IMR-90 (cell line): Measurements from ENCODE around the gene HSPA12A. TPM values are rescaled to one million over a fixed set of nuclear protein-coding genes. Genes with fewer than 3 reads are reported as not detected.

Experiments used
- ATAC-seq: fragments of 200-7000 bp; cut with Tn5 transposase; 2 replicates; pipeline ENCODE4 v1.9.1; 2020; ENCODE audit warnings: low read depth, mild to moderate bottlenecking, moderate library complexity
- BruUV-seq: library from RNA; stranded (reverse); fragments of 400-500 nt; replicated peaks from 2 replicates; lab custom pipeline; 2021; lab: Mats Ljungman, UMichigan
- CTCF ChIA-PET: fragments of 300-600 bp; formaldehyde crosslinking; extraction: SDS; loops from one replicate; lab custom pipeline; 2021; ENCODE audit warnings: antibody characterized with exemption; lab: Yijun Ruan, JAX
- POLR2A ChIA-PET: fragments of 300-600 bp; sonication (Branson Sonifier 250); formaldehyde crosslinking; loops from one replicate; lab custom pipeline; 2022; ENCODE audit warnings: antibody characterized with exemption; ENCODE audit not compliant: unreplicated experiment; lab: Charles Lee
- DNase-seq: peaks from one replicate; pipeline ENCODE4 v3.0.0; 2013
- H2AFZ ChIP-seq: replicated peaks from 2 replicates; pipeline ENCODE3; 2013; ENCODE audit warnings: low read length, mild to moderate bottlenecking; ENCODE audit not compliant: poor library complexity
- H2AK5ac ChIP-seq: 2 replicates; pipeline ENCODE4 v1.6.1; 2013; ENCODE audit warnings: low read depth, low read length, inconsistent platforms
- H2AK9ac ChIP-seq: replicated peaks from 2 replicates; pipeline ENCODE3; 2013; ENCODE audit warnings: mild to moderate bottlenecking, low read depth, low read length, moderate library complexity; ENCODE audit not compliant: poor library complexity
- H2BK120ac ChIP-seq: 2 replicates; pipeline ENCODE4 v1.6.1; 2013; ENCODE audit warnings: low read depth, low read length, inconsistent platforms
- H2BK15ac ChIP-seq: 3 replicates; pipeline ENCODE4 v1.6.1; 2013; ENCODE audit warnings: low read depth, low read length, inconsistent platforms
- H2BK20ac ChIP-seq: 2 replicates; pipeline ENCODE4 v1.6.1; 2013; ENCODE audit warnings: low read depth, mild to moderate bottlenecking, inconsistent platforms, low read length, moderate library complexity
- H2BK5ac ChIP-seq: 2 replicates; pipeline ENCODE4 v1.6.1; 2013; ENCODE audit warnings: mild to moderate bottlenecking, low read depth, low read length, inconsistent platforms; ENCODE audit not compliant: poor library complexity, severe bottlenecking
- H3K14ac ChIP-seq: replicated peaks from 2 replicates; pipeline ENCODE4 v1.6.1; 2013; ENCODE audit warnings: low read depth, low read length, inconsistent platforms
- H3K18ac ChIP-seq: 2 replicates; pipeline ENCODE4 v1.6.1; 2013; ENCODE audit warnings: low read depth, low read length, control low read depth
- H3K23ac ChIP-seq: 2 replicates; pipeline ENCODE4 v1.6.1; 2013; ENCODE audit warnings: low read depth, low read length, inconsistent platforms
- H3K27ac ChIP-seq: 2 replicates; pipeline ENCODE4 v1.5.1; 2013; ENCODE audit warnings: mild to moderate bottlenecking, control low read depth, low read length; ENCODE audit not compliant: insufficient read depth
- H3K27me3 ChIP-seq: 2 replicates; pipeline ENCODE4 v1.6.1; 2013; ENCODE audit warnings: low read length; ENCODE audit not compliant: control insufficient read depth, insufficient read depth
- H3K36me3 ChIP-seq: 2 replicates; pipeline ENCODE4 v1.6.1; 2013; ENCODE audit warnings: low read length, mixed read lengths; ENCODE audit not compliant: control insufficient read depth, insufficient read depth
- H3K4ac ChIP-seq: 2 replicates; pipeline ENCODE4 v1.6.1; 2013; ENCODE audit warnings: low read depth, low read length, inconsistent platforms
- H3K4me1 ChIP-seq: 2 replicates; pipeline ENCODE4 v1.6.1; 2013; ENCODE audit warnings: low read length, mixed read lengths; ENCODE audit not compliant: control insufficient read depth, insufficient read depth
- H3K4me2 ChIP-seq: 2 replicates; pipeline ENCODE4 v1.6.1; 2013; ENCODE audit warnings: low read depth, mild to moderate bottlenecking, control low read depth, low read length, moderate library complexity
- H3K4me3 ChIP-seq: 2 replicates; pipeline ENCODE4 v1.5.1; 2013; ENCODE audit warnings: low read depth, mild to moderate bottlenecking, control low read depth, low read length, moderate library complexity; ENCODE audit not compliant: insufficient read depth
- H3K56ac ChIP-seq: 2 replicates; pipeline ENCODE4 v1.6.1; 2013; ENCODE audit warnings: low read length, inconsistent platforms; ENCODE audit not compliant: insufficient read depth; ENCODE audit errors: extremely low read depth
- H3K79me1 ChIP-seq, 2 experiments: 2 replicates each; pipeline ENCODE4 v1.6.1; 2013; ENCODE audit warnings: low read length in 2 of 2, inconsistent platforms in 1 of 2, low read depth in 1 of 2
- H3K9ac ChIP-seq: 2 replicates; pipeline ENCODE4 v1.6.1; 2013; ENCODE audit warnings: low read depth, low read length, control low read depth
- H3K9me1 ChIP-seq: 2 replicates; pipeline ENCODE4 v1.6.1; 2013; ENCODE audit warnings: low read length, inconsistent platforms; ENCODE audit not compliant: insufficient read depth
- H3K9me3 ChIP-seq: 2 replicates; pipeline ENCODE4 v1.6.1; 2013; ENCODE audit warnings: low read length; ENCODE audit not compliant: control insufficient read depth, insufficient read depth
- H4K20me1 ChIP-seq: 2 replicates; pipeline ENCODE4 v1.6.1; 2013; ENCODE audit warnings: low read length, inconsistent platforms; ENCODE audit not compliant: insufficient read depth
- H4K5ac ChIP-seq: 2 replicates; pipeline ENCODE4 v1.6.1; 2013; ENCODE audit warnings: mild to moderate bottlenecking, low read depth, low read length, control low read depth
- H4K8ac ChIP-seq, 2 experiments: 2 replicates each; pipeline ENCODE4 v1.6.1; 2013; ENCODE audit warnings: low read depth in 2 of 2, low read length in 2 of 2, control low read depth in 1 of 2, inconsistent platforms in 1 of 2
- H4K91ac ChIP-seq: 2 replicates; pipeline ENCODE4 v1.6.1; 2013; ENCODE audit warnings: low read depth, low read length, inconsistent platforms; ENCODE audit not compliant: insufficient read depth
- BHLHE40 ChIP-seq: fragments of 150-350 bp; IDR thresholded peaks from 2 replicates; pipeline ENCODE4 v1.6.1; 2016; ENCODE audit warnings: mild to moderate bottlenecking, low read depth, low read length
- FOS ChIP-seq: fragments of 150-350 bp; IDR thresholded peaks from 2 replicates; pipeline ENCODE4 v1.6.1; 2016; ENCODE audit warnings: low read depth, low read length
- MAFK ChIP-seq: IDR thresholded peaks from 2 replicates; pipeline ENCODE4 v1.6.1; 2012; ENCODE audit warnings: low read depth, low read length, improper control_type of control experiment
- MAZ ChIP-seq: IDR thresholded peaks from 2 replicates; pipeline ENCODE4 v1.6.1; 2012; ENCODE audit warnings: low read depth, mild to moderate bottlenecking, low read length, improper control_type of control experiment, moderate library complexity, borderline replicate concordance
- MXI1 ChIP-seq: IDR thresholded peaks from 2 replicates; pipeline ENCODE4 v1.6.1; 2012; ENCODE audit warnings: low read depth, mild to moderate bottlenecking, low read length, moderate library complexity, borderline replicate concordance
- NFE2L2 ChIP-seq: fragments of 150-350 bp; IDR thresholded peaks from 2 replicates; pipeline ENCODE4 v1.6.1; 2016; ENCODE audit warnings: low read depth, mild to moderate bottlenecking, low read length
- POLR2A ChIP-seq: IDR thresholded peaks from 2 replicates; pipeline ENCODE4 v1.6.1; 2012; ENCODE audit warnings: mild to moderate bottlenecking, low read depth, low read length
- RAD21 ChIP-seq: IDR thresholded peaks from 2 replicates; pipeline ENCODE4 v1.6.1; 2012; ENCODE audit warnings: low read length, improper control_type of control experiment
- RFX5 ChIP-seq: IDR thresholded peaks from 2 replicates; pipeline ENCODE4 v1.8.0; 2012; ENCODE audit warnings: low read depth, mild to moderate bottlenecking, low read length, moderate library complexity
- SMC3 ChIP-seq: fragments of 150-350 bp; IDR thresholded peaks from 2 replicates; pipeline ENCODE4 v1.6.1; 2016; ENCODE audit warnings: low read depth, mild to moderate bottlenecking, antibody characterized with exemption, low read length, moderate library complexity
- WGBS, 2 experiments: methylation state at CpG; one replicate each; pipeline versions ENCODE4 v1.1.5 to v1.1.7; 2013; ENCODE audit warnings: missing lambda C conversion rate in 2 of 2; ENCODE audit not compliant: insufficient read length in 1 of 2; ENCODE audit errors: extremely low coverage in 2 of 2; 5-methylcytosine and 5-hydroxymethylcytosine counted together
- dilution Hi-C: fragments of 300-500 bp; cut with HindIII; formaldehyde crosslinking; loops from one replicate; pipeline ENCODE4 v1.14.3; 2018; ENCODE audit warnings: low sequenced_read_pairs; ENCODE audit not compliant: unreplicated experiment
- in situ Hi-C: fragments of 300-500 bp; cut with MboI; formaldehyde crosslinking; loops from 3 replicates; pipeline ENCODE4 v1.14.3; 2019; ENCODE audit warnings: low sequenced_read_pairs, inconsistent platforms, mixed read lengths
- intact Hi-C: fragments of 100-400 bp; cut with micrococcal nuclease; formaldehyde crosslinking; loops from 2 replicates; pipeline ENCODE4 v1.10.0; 2022
- polyA plus RNA-seq, 3 experiments: library from polyadenylated mRNA; depleted of rRNA; stranded (reverse); fragments of >200 nt; gene quantifications; 2 replicates each; pipeline ENCODE4 v1.2.3, GENCODE V29; 2012; ENCODE audit warnings: low replicate concordance in 1 of 3
- total RNA-seq: library from RNA; depleted of rRNA; stranded (reverse); fragments of >200 nt; gene quantifications from 2 replicates; pipeline ENCODE4 v1.2.3, GENCODE V29; 2012
- TF ChIP-seq, protein P1 (sequence below): conservative IDR thresholded peaks from 2 replicates; pipeline ENCODE4 v1.5.1; 2012; ENCODE audit warnings: mild to moderate bottlenecking, low read depth, low read length, improper control_type of control experiment
- TF ChIP-seq, protein P2 (sequence below): fragments of 150-350 bp; IDR thresholded peaks from 2 replicates; pipeline ENCODE4 v1.6.1; 2016; ENCODE audit warnings: low read depth, mild to moderate bottlenecking, low read length, moderate library complexity, borderline replicate concordance
- TF ChIP-seq, protein P3 (sequence below): fragments of 150-350 bp; IDR thresholded peaks from 2 replicates; pipeline ENCODE4 v1.6.1; 2017; ENCODE audit warnings: mild to moderate bottlenecking, antibody characterized with exemption, low read length, low read depth

Gene HSPA12A
- total and polyA plus RNA-seq, 2 of the 4 experiments (the other 2 are of a cell fraction) = 16.1 to 16.7 TPM

DNA sequence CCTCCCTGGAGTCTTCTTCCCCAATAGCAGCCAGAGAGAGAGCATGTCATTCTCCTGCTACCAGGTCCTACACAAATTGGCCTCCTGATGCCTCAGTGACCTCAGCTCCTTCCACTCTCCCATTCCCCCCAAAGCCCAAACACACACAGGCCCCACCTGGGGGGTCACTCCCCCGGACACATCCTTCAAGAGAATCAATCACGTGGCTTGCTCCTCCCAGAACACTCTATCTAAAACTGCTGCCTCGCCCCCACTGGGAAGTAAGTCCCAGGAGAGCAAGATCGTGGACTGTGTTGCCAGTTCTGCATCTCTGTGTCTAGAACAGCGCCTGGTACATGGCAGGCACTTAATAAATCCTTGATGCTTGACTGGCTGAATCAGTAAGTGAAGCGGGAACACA lies 2.5 kb upstream of the HSPA12A start:
- no peaks in the 10 kb centered on the region for H3K36me3 ChIP-seq
- no peak overlapping the region for H3K56ac ChIP-seq
- ATAC-seq (no peak), DNase-seq (no peak)
- peaks cover 11 to 19% of the 10 kb centered on the region in 2 experiments; a peak in 3 of 4 replicates for H3K79me1 ChIP-seq
- no peak overlapping the region for H3K4me2 ChIP-seq
- H3K4me1 ChIP-seq = peaks cover 10% of the 10 kb centered on the region
- no peaks in the 10 kb centered on the region for H4K20me1 ChIP-seq
- H4K8ac ChIP-seq = no peak overlapping the region
- H3K9ac ChIP-seq = no peak overlapping the region
- CTCF ChIA-PET = no interaction called here
- dilution Hi-C loops (no loop called here), intact Hi-C loops (loop anchor here (5.0 kb wide), 1 partner anchor 1788 kb away; no protein-coding TSS in a partner anchor), in situ Hi-C loops (no loop called here)
- no peak overlapping the region for H4K5ac ChIP-seq
- no peak overlapping the region for H2BK20ac ChIP-seq
- H3K23ac ChIP-seq = no peak overlapping the region
- no peaks in the 10 kb centered on the region for H3K9me3 ChIP-seq
- no TSS peak for BruUV-seq
- H2AK5ac ChIP-seq = peak overlapping the region; percentile 1; the same call in 1 of the 2 replicates
- no peak overlapping the region for H2BK5ac ChIP-seq
- no peak overlapping the region for H3K14ac ChIP-seq
- no peak overlapping the region for H2BK15ac ChIP-seq
- peaks cover 16% of the 10 kb centered on the region; the same call in 1 of the 2 replicates for H3K9me1 ChIP-seq
- H3K27ac ChIP-seq = no peak overlapping the region
- H2AFZ ChIP-seq = no peak overlapping the region
- H3K27me3 ChIP-seq = no peaks in the 10 kb centered on the region
- H3K4me3 ChIP-seq = no peak overlapping the region
- H2AK9ac ChIP-seq = no peak overlapping the region
- POLR2A ChIA-PET = no interaction called here
- H3K18ac ChIP-seq = no peak overlapping the region
- H4K91ac ChIP-seq = no peak overlapping the region
- WGBS, 2 experiments = 80% methylated on average over 1 of the region's 6 CpGs; no CpG with 5 or more reads in 1 of the 2 experiments
- no peak overlapping the region for H2BK120ac ChIP-seq
- TF ChIP-seq MAZ = no peak
- no peak for TF ChIP-seq FOS
- no peak for TF ChIP-seq RAD21
- no peak for TF ChIP-seq MAFK
- TF ChIP-seq, protein P1, sequence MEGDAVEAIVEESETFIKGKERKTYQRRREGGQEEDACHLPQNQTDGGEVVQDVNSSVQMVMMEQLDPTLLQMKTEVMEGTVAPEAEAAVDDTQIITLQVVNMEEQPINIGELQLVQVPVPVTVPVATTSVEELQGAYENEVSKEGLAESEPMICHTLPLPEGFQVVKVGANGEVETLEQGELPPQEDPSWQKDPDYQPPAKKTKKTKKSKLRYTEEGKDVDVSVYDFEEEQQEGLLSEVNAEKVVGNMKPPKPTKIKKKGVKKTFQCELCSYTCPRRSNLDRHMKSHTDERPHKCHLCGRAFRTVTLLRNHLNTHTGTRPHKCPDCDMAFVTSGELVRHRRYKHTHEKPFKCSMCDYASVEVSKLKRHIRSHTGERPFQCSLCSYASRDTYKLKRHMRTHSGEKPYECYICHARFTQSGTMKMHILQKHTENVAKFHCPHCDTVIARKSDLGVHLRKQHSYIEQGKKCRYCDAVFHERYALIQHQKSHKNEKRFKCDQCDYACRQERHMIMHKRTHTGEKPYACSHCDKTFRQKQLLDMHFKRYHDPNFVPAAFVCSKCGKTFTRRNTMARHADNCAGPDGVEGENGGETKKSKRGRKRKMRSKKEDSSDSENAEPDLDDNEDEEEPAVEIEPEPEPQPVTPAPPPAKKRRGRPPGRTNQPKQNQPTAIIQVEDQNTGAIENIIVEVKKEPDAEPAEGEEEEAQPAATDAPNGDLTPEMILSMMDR = no peak
- TF ChIP-seq RFX5 = no peak
- TF ChIP-seq NFE2L2 = no peak
- no peak for TF ChIP-seq MXI1
- no peak for TF ChIP-seq BHLHE40
- TF ChIP-seq, protein P2, sequence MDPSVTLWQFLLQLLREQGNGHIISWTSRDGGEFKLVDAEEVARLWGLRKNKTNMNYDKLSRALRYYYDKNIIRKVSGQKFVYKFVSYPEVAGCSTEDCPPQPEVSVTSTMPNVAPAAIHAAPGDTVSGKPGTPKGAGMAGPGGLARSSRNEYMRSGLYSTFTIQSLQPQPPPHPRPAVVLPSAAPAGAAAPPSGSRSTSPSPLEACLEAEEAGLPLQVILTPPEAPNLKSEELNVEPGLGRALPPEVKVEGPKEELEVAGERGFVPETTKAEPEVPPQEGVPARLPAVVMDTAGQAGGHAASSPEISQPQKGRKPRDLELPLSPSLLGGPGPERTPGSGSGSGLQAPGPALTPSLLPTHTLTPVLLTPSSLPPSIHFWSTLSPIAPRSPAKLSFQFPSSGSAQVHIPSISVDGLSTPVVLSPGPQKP = no peak
- TF ChIP-seq, protein P3, sequence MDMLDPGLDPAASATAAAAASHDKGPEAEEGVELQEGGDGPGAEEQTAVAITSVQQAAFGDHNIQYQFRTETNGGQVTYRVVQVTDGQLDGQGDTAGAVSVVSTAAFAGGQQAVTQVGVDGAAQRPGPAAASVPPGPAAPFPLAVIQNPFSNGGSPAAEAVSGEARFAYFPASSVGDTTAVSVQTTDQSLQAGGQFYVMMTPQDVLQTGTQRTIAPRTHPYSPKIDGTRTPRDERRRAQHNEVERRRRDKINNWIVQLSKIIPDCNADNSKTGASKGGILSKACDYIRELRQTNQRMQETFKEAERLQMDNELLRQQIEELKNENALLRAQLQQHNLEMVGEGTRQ = no peak
- TF ChIP-seq SMC3 = no peak
- no peak for TF ChIP-seq POLR2A
- no peak overlapping the region for H3K4ac ChIP-seq
